Lung (tissue), 12 donors: ENCODE measurements around the gene MOSPD3. TPM values are rescaled to one million over a fixed set of nuclear protein-coding genes. Genes with fewer than 3 reads are reported as not detected.
A peak's percentile ranks its signal among the peaks of the same experiment; 100 is the strongest.

Experiments
- ATAC-seq: fragments of 200-7000 bp; cut with Tn5 transposase; one replicate; pipeline ENCODE4 v1.9.1; 2020; ENCODE audit warnings: moderate number of reproducible peaks; ENCODE audit not compliant: insufficient read depth, low FRiP score
- DNase-seq, 3 donors: peaks; one replicate each; pipeline ENCODE4 v3.0.0-alpha.2; 2013 to 2017
- H3K27ac ChIP-seq, 2 donors: one replicate each; pipeline ENCODE4 v1.5.1; 2013; ENCODE audit warnings: mild to moderate bottlenecking in 2 of 2, moderate library complexity in 2 of 2, control low read depth in 1 of 2, inconsistent platforms in 1 of 2, low read depth in 1 of 2, low read length in 1 of 2
- H3K27me3 ChIP-seq, 3 donors: one replicate each; pipeline ENCODE4 v1.5.1; 2013; ENCODE audit warnings: low read length in 2 of 3; ENCODE audit not compliant: control insufficient read depth in 3 of 3, insufficient read depth in 3 of 3
- H3K36me3 ChIP-seq, 4 donors: one replicate each; pipeline ENCODE4 v1.5.1; 2013; ENCODE audit warnings: low read length in 4 of 4, mild to moderate bottlenecking in 1 of 4, moderate library complexity in 1 of 4; ENCODE audit not compliant: control insufficient read depth in 4 of 4, insufficient read depth in 4 of 4
- H3K4me1 ChIP-seq, 5 donors: one replicate each; pipeline ENCODE4 v1.5.1; 2013; ENCODE audit warnings: low read length in 5 of 5, mild to moderate bottlenecking in 2 of 5, moderate library complexity in 1 of 5; ENCODE audit not compliant: control insufficient read depth in 5 of 5, insufficient read depth in 5 of 5
- H3K4me3 ChIP-seq: one replicate; pipeline ENCODE4 v1.5.1; 2013; ENCODE audit warnings: mild to moderate bottlenecking, control low read depth, moderate library complexity
- H3K9ac ChIP-seq, 2 donors: one replicate each; pipeline ENCODE4 v1.5.1; 2013; ENCODE audit warnings: low read length in 2 of 2, control low read depth in 1 of 2; ENCODE audit not compliant: insufficient read depth in 1 of 2
- H3K9me3 ChIP-seq, 4 donors: one replicate each; pipeline ENCODE4 v1.5.1; 2013; ENCODE audit warnings: low read length in 3 of 4, mild to moderate bottlenecking in 1 of 4, moderate library complexity in 1 of 4; ENCODE audit not compliant: control insufficient read depth in 4 of 4, insufficient read depth in 3 of 4
- WGBS, 2 donors: extraction: QIAGEN DNeasy Blood & Tissue Kit; methylation state at CpG; one replicate each; pipeline ENCODE4 v1.1.7; 2013; 5-methylcytosine and 5-hydroxymethylcytosine counted together
- polyA plus RNA-seq, 2 donors: library from polyadenylated mRNA; stranded (reverse); fragments of 200-250 nt; gene quantifications; one replicate each; pipeline ENCODE4 v1.2.1, GENCODE V29; 2013
- total RNA-seq, 2 donors: library from RNA; depleted of rRNA in 1 of 2; stranded (reverse); fragments of >200 nt in 1 of 2; gene quantifications; one replicate each; pipeline ENCODE4 v1.2.1, GENCODE V29; 2014 to 2021
- TF ChIP-seq, protein P1 (sequence below): IDR thresholded peaks from 2 replicates; pipeline ENCODE4 v1.5.1; 2012; ENCODE audit warnings: mild to moderate bottlenecking; ENCODE audit errors: control extremely low read depth, extremely low read depth
- donor health status: control.
- donor health status: control.
- donor health status: Bipolar disorder and iron deficiency.
- donor health status: healthy.
- donor health status: DM: yes; HTN: yes; CAD: no.

The MOSPD3 gene
- total and polyA plus RNA-seq, 4 donors = 13.2 to 26.9 (median 17.1) TPM

DNA sequence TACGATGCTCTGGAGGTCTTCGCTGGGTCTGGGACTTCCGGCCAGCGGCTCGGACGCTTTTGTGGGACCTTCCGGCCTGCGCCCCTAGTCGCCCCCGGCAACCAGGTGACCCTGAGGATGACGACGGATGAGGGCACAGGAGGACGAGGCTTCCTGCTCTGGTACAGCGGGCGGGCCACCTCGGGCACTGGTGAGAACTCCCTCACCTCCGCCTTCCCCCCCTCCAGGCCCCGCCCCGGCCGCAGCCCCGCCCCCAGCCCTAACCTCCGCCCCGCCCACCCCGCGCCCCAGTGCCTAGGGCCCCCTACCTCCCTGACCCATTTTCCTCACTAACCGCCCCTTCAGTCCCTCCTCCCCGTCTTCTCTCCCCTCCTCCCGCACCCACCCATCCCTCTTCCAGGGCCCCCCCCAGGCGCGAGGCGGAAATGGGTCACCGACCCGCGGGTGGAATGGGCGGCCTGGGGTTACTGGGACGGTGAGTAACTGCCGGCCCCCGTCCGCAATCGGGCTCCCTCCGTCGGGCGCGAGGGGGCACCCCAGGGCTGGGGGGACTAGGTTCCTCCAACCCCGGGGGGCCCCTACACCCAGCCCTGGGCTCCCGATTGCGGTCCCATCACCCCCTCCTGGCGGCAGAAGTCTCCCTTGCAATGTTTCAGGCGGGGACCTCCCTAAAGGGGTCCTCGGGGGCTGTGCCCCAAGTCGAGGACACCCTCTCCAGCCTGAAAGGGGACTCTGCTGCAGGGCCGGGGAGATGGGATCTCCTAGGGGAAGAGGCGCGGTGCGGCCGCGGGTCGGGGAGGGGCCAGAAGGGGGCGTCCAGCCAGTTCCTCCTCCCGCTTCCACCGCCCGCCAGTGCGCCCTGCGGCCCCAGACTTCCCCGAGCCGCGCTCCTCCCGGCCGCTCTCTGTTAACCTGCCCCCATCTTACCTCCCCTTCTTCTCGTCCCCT, 8.0 kb upstream of the MOSPD3 start:
- ATAC-seq (peak; percentile 80), DNase-seq (peak; percentile 75 to 81 (median 80))
- Histone ChIP-seq H3K36me3 (peaks cover 0 to 7% (median 0%) of the 10 kb centered on the region in 4 donors), H3K27me3 (no peaks in the 10 kb centered on the region), H3K9me3 (no peaks in the 10 kb centered on the region), H3K4me3 (peak overlapping the region; percentile 50), H3K27ac (peak overlapping the region; percentile 52 to 76), H3K9ac (no peak overlapping the region), H3K4me1 (peaks cover 0 to 31% (median 5%) of the 10 kb centered on the region in 5 donors)
- TF ChIP-seq, protein P1, sequence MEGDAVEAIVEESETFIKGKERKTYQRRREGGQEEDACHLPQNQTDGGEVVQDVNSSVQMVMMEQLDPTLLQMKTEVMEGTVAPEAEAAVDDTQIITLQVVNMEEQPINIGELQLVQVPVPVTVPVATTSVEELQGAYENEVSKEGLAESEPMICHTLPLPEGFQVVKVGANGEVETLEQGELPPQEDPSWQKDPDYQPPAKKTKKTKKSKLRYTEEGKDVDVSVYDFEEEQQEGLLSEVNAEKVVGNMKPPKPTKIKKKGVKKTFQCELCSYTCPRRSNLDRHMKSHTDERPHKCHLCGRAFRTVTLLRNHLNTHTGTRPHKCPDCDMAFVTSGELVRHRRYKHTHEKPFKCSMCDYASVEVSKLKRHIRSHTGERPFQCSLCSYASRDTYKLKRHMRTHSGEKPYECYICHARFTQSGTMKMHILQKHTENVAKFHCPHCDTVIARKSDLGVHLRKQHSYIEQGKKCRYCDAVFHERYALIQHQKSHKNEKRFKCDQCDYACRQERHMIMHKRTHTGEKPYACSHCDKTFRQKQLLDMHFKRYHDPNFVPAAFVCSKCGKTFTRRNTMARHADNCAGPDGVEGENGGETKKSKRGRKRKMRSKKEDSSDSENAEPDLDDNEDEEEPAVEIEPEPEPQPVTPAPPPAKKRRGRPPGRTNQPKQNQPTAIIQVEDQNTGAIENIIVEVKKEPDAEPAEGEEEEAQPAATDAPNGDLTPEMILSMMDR = no peak
- 0 to 1% methylated on average over 53 to 70 of the region's 70 CpGs for WGBS, 2 donors

DNA sequence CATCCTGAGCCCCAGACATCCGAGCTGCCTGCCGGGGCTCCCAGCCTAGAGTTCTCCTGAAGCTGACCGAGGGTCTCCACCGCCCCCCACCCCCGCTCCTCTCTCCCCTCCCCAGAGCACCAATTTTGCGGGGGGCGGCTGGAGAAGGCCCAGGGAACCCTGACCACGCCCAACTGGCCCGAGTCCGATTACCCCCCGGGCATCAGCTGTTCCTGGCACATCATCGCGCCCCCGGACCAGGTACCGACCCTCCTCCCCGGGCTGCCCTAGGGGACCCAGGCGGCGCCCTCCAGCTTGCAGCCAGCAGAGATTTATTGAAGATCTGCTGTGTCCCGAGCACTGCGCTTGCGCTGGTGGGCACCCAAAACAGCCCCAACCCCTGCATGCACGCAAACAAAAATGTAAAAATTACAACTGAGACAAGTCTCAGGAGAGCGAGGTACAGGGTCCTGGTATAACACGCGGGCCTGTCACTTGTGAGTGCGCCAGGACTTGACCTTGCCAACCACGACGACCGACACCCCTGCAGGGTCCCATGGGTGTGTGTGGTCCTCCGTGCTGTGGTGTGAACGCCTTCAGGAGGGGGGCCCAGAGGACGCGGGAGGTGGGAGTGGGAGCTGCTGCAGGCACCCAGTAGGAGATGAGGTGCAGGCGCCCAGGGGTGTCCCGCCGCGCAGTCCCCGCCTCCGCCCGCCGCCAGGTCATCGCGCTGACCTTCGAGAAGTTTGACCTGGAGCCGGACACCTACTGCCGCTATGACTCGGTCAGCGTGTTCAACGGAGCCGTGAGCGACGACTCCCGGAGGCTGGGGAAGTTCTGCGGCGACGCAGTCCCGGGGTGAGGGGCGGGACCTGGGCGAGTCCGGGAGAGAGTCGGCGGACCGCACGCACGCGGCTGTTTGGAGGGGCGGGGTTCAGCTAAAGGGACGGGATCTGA, 7.1 kb upstream of the MOSPD3 start:
- H3K9me3 ChIP-seq = no peaks in the 10 kb centered on the region
- no peaks in the 10 kb centered on the region for H3K27me3 ChIP-seq
- peak overlapping the region; percentile 50 for H3K4me3 ChIP-seq
- no peak for ATAC-seq
- H3K4me1 ChIP-seq = peaks cover 0 to 31% (median 5%) of the 10 kb centered on the region in 5 donors
- peak in 1 of 3 donors; percentile 31 for DNase-seq
- peaks cover 0 to 7% (median 0%) of the 10 kb centered on the region in 4 donors for H3K36me3 ChIP-seq
- no peak overlapping the region for H3K9ac ChIP-seq
- peak overlapping the region; percentile 52 to 76 for H3K27ac ChIP-seq
- TF ChIP-seq, protein P1 = no peak
- WGBS, 2 donors = 10 to 15% methylated on average over 59 to 68 of the region's 68 CpGs

GRCh38 chr7:100606313-100606712, 6.0 kb upstream of the MOSPD3 start:
- Histone ChIP-seq H3K27me3 (no peaks in the 10 kb centered on the region), H3K4me1 (peaks cover 0 to 29% (median 5%) of the 10 kb centered on the region in 5 donors), H3K27ac (no peak overlapping the region), H3K36me3 (peaks cover 0 to 7% (median 0%) of the 10 kb centered on the region in 4 donors), H3K4me3 (no peak overlapping the region), H3K9me3 (no peaks in the 10 kb centered on the region), H3K9ac (no peak overlapping the region)
- TF ChIP-seq, protein P1 = no peak
- DNase-seq = no peak
- ATAC-seq = no peak
- WGBS, 2 donors = 91 to 96% methylated on average over 12 of the region's 12 CpGs
